Measurements from ENCODE around the gene SCUBE1. TPM values are rescaled to one million over a fixed set of nuclear protein-coding genes. Genes with fewer than 3 reads are reported as not detected.
A peak's percentile ranks its signal among the peaks of the same experiment; 100 is the strongest.
"Not testable (repeated sequence)": the region's sequence is repeated elsewhere in the genome, so short reads cannot be mapped to it uniquely, and the experiment has no call there.

Gene SCUBE1
- total RNA-seq, 1 donor from 2014 or later, result 0.51 TPM

GRCh38 chr22:43280523-43280886 is 62.7 kb downstream of the SCUBE1 start:
- DNase-seq (ENCODE audit: low read depth in 2 of 2), result not testable (repeated sequence)

- no peak for DNase-seq (ENCODE audit: low read depth in 2 of 2)
These were observed 63.2 kb downstream of the SCUBE1 start for GRCh38 chr22:43279867-43280522.

- no peak for DNase-seq (ENCODE audit: low read depth in 2 of 2)
These were observed 65.1 kb downstream of the SCUBE1 start for GRCh38 chr22:43277987-43278601.

- no peak for DNase-seq (ENCODE audit: low read depth in 2 of 2)
These were observed 66.1 kb downstream of the SCUBE1 start for GRCh38 chr22:43277091-43277490.

- DNase-seq (ENCODE audit: low read depth in 2 of 2), result no peak
These were observed 66.9 kb downstream of the SCUBE1 start for GRCh38 chr22:43276321-43276720.

GRCh38 chr22:43275545-43276317 is 67.4 kb downstream of the SCUBE1 start:
- DNase-seq (ENCODE audit: low read depth in 2 of 2), result peak in 1 of 2 donors; percentile 64

- DNase-seq (ENCODE audit: low read depth in 2 of 2), result no peak
These were observed 68.5 kb downstream of the SCUBE1 start for GRCh38 chr22:43274595-43275240.

GRCh38 chr22:43273902-43274484 is 69.2 kb downstream of the SCUBE1 start:
- DNase-seq (ENCODE audit: low read depth in 2 of 2), result peak; percentile 37 to 67

GRCh38 chr22:43272869-43273318 is 70.3 kb downstream of the SCUBE1 start:
- no peak for DNase-seq (ENCODE audit: low read depth in 2 of 2)

- no peak for DNase-seq (ENCODE audit: low read depth in 2 of 2)
These were observed 70.9 kb downstream of the SCUBE1 start for GRCh38 chr22:43272301-43272700.

- DNase-seq (ENCODE audit: low read depth in 2 of 2), result no peak
These were observed 72.2 kb downstream of the SCUBE1 start for GRCh38 chr22:43270949-43271348.

- DNase-seq (ENCODE audit: low read depth in 2 of 2), result peak in 1 of 2 donors; percentile 20
These were observed 72.8 kb downstream of the SCUBE1 start for GRCh38 chr22:43270314-43270908.

GRCh38 chr22:43269646-43270045 is 73.5 kb downstream of the SCUBE1 start:
- DNase-seq (ENCODE audit: low read depth in 2 of 2), result no peak

- DNase-seq (ENCODE audit: low read depth in 2 of 2), result no peak
These were observed 73.9 kb downstream of the SCUBE1 start for GRCh38 chr22:43269246-43269645.

- DNase-seq (ENCODE audit: low read depth in 2 of 2), result no peak
These were observed 75.1 kb downstream of the SCUBE1 start for GRCh38 chr22:43267981-43268660.

GRCh38 chr22:43267332-43267980 is 75.7 kb downstream of the SCUBE1 start:
- no peak for DNase-seq (ENCODE audit: low read depth in 2 of 2)

- DNase-seq (ENCODE audit: low read depth in 2 of 2), result no peak
These were observed 77.1 kb downstream of the SCUBE1 start for GRCh38 chr22:43266076-43266475.

- DNase-seq (ENCODE audit: low read depth in 2 of 2), result peak; percentile 99
These were observed 79.3 kb downstream of the SCUBE1 start for GRCh38 chr22:43263645-43264514.

- peak; percentile 56 to 71 for DNase-seq (ENCODE audit: low read depth in 2 of 2)
These were observed 80.1 kb downstream of the SCUBE1 start for GRCh38 chr22:43262990-43263644.

All from dermis microvascular lymphatic vessel endothelial cell (primary cell).